Hepatocyte (in vitro differentiated cells): ENCODE data around the gene LRBA. TPM values are rescaled to one million over a fixed set of nuclear protein-coding genes. Genes with fewer than 3 reads are reported as not detected.

ENCODE experiments used
- DNase-seq: peaks from one replicate; pipeline ENCODE4 v3.0.0-alpha.2; 2016; ENCODE audit warnings: low spot score
- H2AFZ ChIP-seq: fragments of 200-600 bp; sonication (generic); 2 replicates; pipeline ENCODE4 v1.6.0; 2016; ENCODE audit warnings: antibody characterized with exemption, mild to moderate bottlenecking
- H3K27ac ChIP-seq: fragments of 200-600 bp; sonication (generic); 2 replicates; pipeline ENCODE4 v1.5.1; 2016; ENCODE audit warnings: mild to moderate bottlenecking
- H3K27me3 ChIP-seq: fragments of 200-600 bp; sonication (generic); 2 replicates; pipeline ENCODE4 v1.6.1; 2016
- H3K36me3 ChIP-seq: fragments of 200-600 bp; sonication (generic); replicated peaks from 2 replicates; pipeline ENCODE4 v1.5.1; 2016; ENCODE audit warnings: low read depth; ENCODE audit not compliant: insufficient read depth
- H3K4me1 ChIP-seq: fragments of 200-600 bp; sonication (generic); 2 replicates; pipeline ENCODE4 v1.5.1; 2016; ENCODE audit warnings: mild to moderate bottlenecking, moderate library complexity; ENCODE audit not compliant: insufficient read depth
- H3K4me2 ChIP-seq: fragments of 200-600 bp; sonication (generic); 2 replicates; pipeline ENCODE4 v1.6.0; 2016
- H3K4me3 ChIP-seq: fragments of 200-600 bp; sonication (generic); 2 replicates; pipeline ENCODE4 v1.5.1; 2016; ENCODE audit warnings: mild to moderate bottlenecking
- H3K79me2 ChIP-seq: fragments of 200-600 bp; sonication (generic); 2 replicates; pipeline ENCODE4 v1.6.0; 2017; ENCODE audit warnings: mild to moderate bottlenecking
- H3K9me2 ChIP-seq: fragments of 200-600 bp; sonication (generic); replicated peaks from 2 replicates; pipeline ENCODE4 v1.6.0; 2017; ENCODE audit warnings: mild to moderate bottlenecking; ENCODE audit not compliant: insufficient read depth
- H3K9me3 ChIP-seq: fragments of 200-600 bp; sonication (generic); 2 replicates; pipeline ENCODE4 v1.5.1; 2016; ENCODE audit warnings: low read depth, mild to moderate bottlenecking
- H4K20me1 ChIP-seq: fragments of 200-600 bp; sonication (generic); 2 replicates; pipeline ENCODE4 v1.6.0; 2016; ENCODE audit warnings: mild to moderate bottlenecking; ENCODE audit not compliant: insufficient read depth, poor library complexity, severe bottlenecking
- CTCF ChIP-seq: fragments of 200-600 bp; sonication (generic); IDR thresholded peaks from 2 replicates; pipeline ENCODE4 v1.5.1; 2016; ENCODE audit warnings: antibody characterized with exemption, mild to moderate bottlenecking; ENCODE audit not compliant: poor library complexity
- EZH2 ChIP-seq: fragments of 200-600 bp; sonication (generic); IDR thresholded peaks from 2 replicates; pipeline ENCODE4 v1.6.1; 2016; ENCODE audit warnings: antibody characterized with exemption, mild to moderate bottlenecking, borderline replicate concordance
- EZH2phosphoT487 ChIP-seq: fragments of 200-600 bp; sonication (generic); IDR thresholded peaks from one replicate; pipeline ENCODE4 v1.6.1; 2018; ENCODE audit warnings: antibody characterized with exemption, mild to moderate bottlenecking, low read depth, moderate library complexity; ENCODE audit not compliant: unreplicated experiment, severe bottlenecking
- WGBS: methylation state at CpG from one replicate; pipeline ENCODE4 v1.1.6; 2016; ENCODE audit warnings: low lambda C conversion rate; ENCODE audit errors: missing lambda C conversion rate; 5-methylcytosine and 5-hydroxymethylcytosine counted together
- polyA plus RNA-seq: library from polyadenylated mRNA; unstranded; fragments of >200 nt; fragmentation: Nextera tagmentation; extraction: Ambion mirVana; gene quantifications from 2 replicates; pipeline ENCODE4 v1.2.1, GENCODE V29; 2016
- total RNA-seq: library from RNA; depleted of rRNA; stranded (reverse); fragments of >200 nt; gene quantifications from 2 replicates; pipeline ENCODE4 v1.2.3, GENCODE V29; 2014

The LRBA gene
- total and polyA plus RNA-seq, 2 experiments from 2014 or later = 14.1 to 69.4 TPM

- TF ChIP-seq EZH2 = no peak
- no peak for TF ChIP-seq CTCF
- no peak for TF ChIP-seq EZH2phosphoT487
- Histone ChIP-seq H3K4me3 (no peak overlapping the region), H4K20me1 (no peaks in the 10 kb centered on the region), H3K27ac (no peak overlapping the region), H3K9me3 (no peaks in the 10 kb centered on the region), H3K79me2 (no peaks in the 10 kb centered on the region), H3K4me1 (peaks cover 9% of the 10 kb centered on the region), H3K27me3 (no peaks in the 10 kb centered on the region), H3K9me2 (no peaks in the 10 kb centered on the region), H3K4me2 (no peak overlapping the region), H3K36me3 (no peaks in the 10 kb centered on the region), H2AFZ (no peak overlapping the region)
- DNase-seq = peak; percentile 60
- no CpG with 5 or more reads among the region's 4 CpGs for WGBS
Measured at GRCh38 chr4:150250998-150251651, 764.0 kb downstream of the LRBA start.

GRCh38 chr4:150250293-150250997, 764.6 kb downstream of the LRBA start:
- TF ChIP-seq CTCF (no peak), EZH2 (no peak), EZH2phosphoT487 (no peak)
- Histone ChIP-seq H4K20me1 (no peaks in the 10 kb centered on the region), H3K4me3 (no peak overlapping the region), H3K79me2 (no peaks in the 10 kb centered on the region), H3K4me2 (no peak overlapping the region), H2AFZ (no peak overlapping the region), H3K9me3 (no peaks in the 10 kb centered on the region), H3K27me3 (no peaks in the 10 kb centered on the region), H3K27ac (no peak overlapping the region), H3K4me1 (peaks cover 2% of the 10 kb centered on the region), H3K9me2 (no peaks in the 10 kb centered on the region), H3K36me3 (no peaks in the 10 kb centered on the region)
- WGBS = 86% methylated on average over 9 of the region's 9 CpGs
- DNase-seq = no peak

GRCh38 chr4:150248181-150248580, 766.9 kb downstream of the LRBA start:
- TF ChIP-seq CTCF (peak; percentile 5), EZH2phosphoT487 (no peak)
- no peaks in the 10 kb centered on the region for H3K36me3 ChIP-seq
- no peak overlapping the region for H2AFZ ChIP-seq
- 84% methylated on average over 4 of the region's 4 CpGs for WGBS
- no peak overlapping the region for H3K27ac ChIP-seq
- H3K27me3 ChIP-seq = no peaks in the 10 kb centered on the region
- H3K4me3 ChIP-seq = no peak overlapping the region
- no peaks in the 10 kb centered on the region for H3K9me2 ChIP-seq
- H3K79me2 ChIP-seq = no peaks in the 10 kb centered on the region
- H3K9me3 ChIP-seq = no peaks in the 10 kb centered on the region
- no peaks in the 10 kb centered on the region for H3K4me1 ChIP-seq
- no peaks in the 10 kb centered on the region for H4K20me1 ChIP-seq
- H3K4me2 ChIP-seq = no peak overlapping the region
- DNase-seq = no peak
